Subcutaneous abdominal adipose tissue (tissue), 5 donors: ENCODE results near the gene HDHD3.

Experiments used
- H3K27ac ChIP-seq: one replicate; pipeline ENCODE4 v1.7.0; 2013; ENCODE audit warnings: low read depth, mild to moderate bottlenecking, inconsistent platforms, low read length, moderate library complexity
- H3K27me3 ChIP-seq, 5 donors: one replicate each; pipeline ENCODE4 v1.7.0; 2013; ENCODE audit warnings: low read length in 5 of 5, inconsistent platforms in 1 of 5; ENCODE audit not compliant: control insufficient read depth in 5 of 5, insufficient read depth in 4 of 5
- H3K36me3 ChIP-seq, 5 donors: one replicate each; pipeline ENCODE4 v1.7.0; 2013; ENCODE audit warnings: low read length in 5 of 5; ENCODE audit not compliant: control insufficient read depth in 5 of 5, insufficient read depth in 5 of 5
- H3K4me1 ChIP-seq, 5 donors: one replicate each; pipeline ENCODE4 v1.7.0; 2013; ENCODE audit warnings: low read length in 5 of 5, mild to moderate bottlenecking in 3 of 5, moderate library complexity in 1 of 5; ENCODE audit not compliant: control insufficient read depth in 5 of 5, insufficient read depth in 5 of 5
- H3K4me3 ChIP-seq, 5 donors: one replicate each; pipeline ENCODE4 v1.7.0; 2013; ENCODE audit warnings: low read length in 5 of 5, low read depth in 1 of 5
- H3K9ac ChIP-seq, 5 donors: one replicate each; pipeline ENCODE4 v1.7.0; 2013; ENCODE audit warnings: low read length in 5 of 5, mild to moderate bottlenecking in 4 of 5, moderate library complexity in 3 of 5
- H3K9me3 ChIP-seq, 5 donors: one replicate each; pipeline ENCODE4 v1.7.0; 2013; ENCODE audit warnings: low read length in 5 of 5; ENCODE audit not compliant: control insufficient read depth in 5 of 5
- donor health status: healthy.
- donor health status: healthy.
- donor health status: healthy.
- donor health status: healthy.
- donor health status: healthy.

HDHD3 gene

DNA sequence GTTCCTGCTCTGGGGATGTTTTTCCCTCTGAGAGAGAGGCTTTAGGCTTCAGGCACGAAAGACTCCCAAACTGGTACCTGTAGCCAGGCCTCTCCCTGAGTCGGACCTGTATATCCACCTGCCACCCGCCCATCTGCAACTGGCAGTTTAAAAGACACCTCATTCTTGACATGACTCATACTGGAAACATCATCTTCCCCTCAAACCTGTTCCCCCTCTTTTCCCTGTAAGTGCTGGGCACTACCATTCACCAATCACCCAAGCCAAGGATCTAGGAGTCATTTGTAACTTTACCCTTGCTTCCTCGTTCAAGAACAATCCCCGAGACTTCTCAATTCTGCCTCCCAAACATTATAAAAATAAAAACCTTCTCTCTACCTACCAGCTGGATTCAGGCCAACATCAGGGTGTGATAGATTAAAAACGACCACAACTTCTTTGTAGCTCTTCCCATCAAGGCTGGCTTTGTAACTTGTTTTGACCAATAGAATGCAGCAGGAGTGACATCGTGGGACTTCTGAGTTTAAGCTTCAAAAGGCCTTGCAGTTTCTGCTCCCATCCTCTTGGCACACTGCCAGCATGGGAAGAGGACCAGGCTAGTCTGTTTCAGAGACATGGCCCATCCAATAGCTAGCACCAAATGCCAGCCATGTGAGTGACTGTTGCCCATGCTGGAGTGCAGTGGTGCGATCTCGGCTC lies 34.9 kb downstream of the HDHD3 start:
- no peaks in the 10 kb centered on the region for H3K27me3 ChIP-seq
- H3K9me3 ChIP-seq: no peaks in the 10 kb centered on the region
- peaks cover 5 to 26% (median 15%) of the 10 kb centered on the region in 5 donors for H3K4me1 ChIP-seq
- no peak overlapping the region for H3K9ac ChIP-seq
- H3K36me3 ChIP-seq: no peaks in the 10 kb centered on the region
- H3K4me3 ChIP-seq: no peak overlapping the region
- H3K27ac ChIP-seq: no peak overlapping the region

DNA sequence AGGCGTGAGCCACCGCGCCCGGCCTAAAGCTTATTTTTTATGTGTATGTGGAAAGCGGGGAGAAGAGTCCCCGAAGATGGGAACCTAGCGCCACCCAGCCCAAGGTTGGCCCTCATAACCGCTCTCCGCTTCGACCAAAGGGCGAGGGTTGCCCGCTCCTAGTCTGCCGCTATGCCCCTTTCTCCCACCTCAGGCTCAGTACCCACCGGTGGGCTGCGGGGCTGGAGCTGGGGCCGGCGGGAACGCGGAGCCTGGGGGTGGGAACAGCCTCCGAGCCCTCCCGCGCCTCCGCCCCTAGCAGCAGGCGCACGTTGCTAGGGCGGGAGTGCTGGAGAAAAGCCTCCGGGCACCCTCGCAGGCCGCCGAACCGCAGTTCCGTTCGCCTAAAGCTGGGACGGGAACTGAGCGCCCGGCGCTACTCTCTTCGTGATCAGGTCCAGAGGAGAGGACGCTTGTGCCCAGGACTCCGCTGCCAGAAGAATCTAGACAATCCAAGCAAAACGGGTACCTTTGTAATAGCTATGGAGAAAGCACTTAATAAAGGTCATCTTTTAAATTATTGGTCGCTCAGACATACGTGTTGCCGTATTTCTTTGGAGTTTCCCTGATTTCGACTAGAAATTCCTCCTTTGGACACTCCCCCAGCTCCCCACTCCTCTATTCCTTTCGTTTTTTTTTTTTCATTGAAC lies 36.6 kb downstream of the HDHD3 start, which contains the start of gene WDR31:
WDR31 (minus strand) TSS at position 265 of the 689 bp plus-strand sequence. CDS start 8,253 bp downstream, outside the sequence.
- Histone ChIP-seq H3K9ac (peak within 1 kb of the TSS; percentile 72 to 86 (median 76)), H3K27me3 (no peaks in the 10 kb centered on the region), H3K36me3 (no peaks in the 10 kb centered on the region), H3K9me3 (no peaks in the 10 kb centered on the region), H3K4me3 (peak within 1 kb of the TSS; percentile 82 to 94 (median 90)), H3K4me1 (peaks cover 5 to 26% (median 15%) of the 10 kb centered on the region in 5 donors), H3K27ac (peak within 1 kb of the TSS; percentile 52)

DNA sequence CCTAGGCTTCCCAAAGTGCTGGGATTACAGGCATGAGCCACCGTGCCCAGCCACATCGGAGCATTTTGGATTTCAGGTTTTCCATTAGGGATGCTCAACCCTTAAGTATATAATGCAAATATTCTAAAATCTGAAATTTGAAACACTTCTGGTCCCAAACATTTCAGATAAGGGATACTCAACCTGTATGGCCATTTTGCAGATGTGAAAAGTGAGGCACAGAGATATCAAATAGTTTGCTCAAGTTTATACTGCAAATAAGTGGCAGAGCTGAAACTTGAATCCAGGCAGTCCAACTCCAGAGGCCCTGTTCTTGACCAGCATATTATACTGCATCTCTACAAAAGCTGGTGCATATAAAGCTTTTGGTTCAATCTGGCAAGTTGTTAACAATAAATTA lies 39.1 kb downstream of the HDHD3 start:
- H3K27me3 ChIP-seq: no peaks in the 10 kb centered on the region
- no peaks in the 10 kb centered on the region for H3K36me3 ChIP-seq
- H3K27ac ChIP-seq: no peak overlapping the region
- peaks cover 2 to 17% (median 13%) of the 10 kb centered on the region in 5 donors for H3K4me1 ChIP-seq
- no peak overlapping the region for H3K9ac ChIP-seq
- H3K9me3 ChIP-seq: no peaks in the 10 kb centered on the region
- H3K4me3 ChIP-seq: no peak overlapping the region

DNA sequence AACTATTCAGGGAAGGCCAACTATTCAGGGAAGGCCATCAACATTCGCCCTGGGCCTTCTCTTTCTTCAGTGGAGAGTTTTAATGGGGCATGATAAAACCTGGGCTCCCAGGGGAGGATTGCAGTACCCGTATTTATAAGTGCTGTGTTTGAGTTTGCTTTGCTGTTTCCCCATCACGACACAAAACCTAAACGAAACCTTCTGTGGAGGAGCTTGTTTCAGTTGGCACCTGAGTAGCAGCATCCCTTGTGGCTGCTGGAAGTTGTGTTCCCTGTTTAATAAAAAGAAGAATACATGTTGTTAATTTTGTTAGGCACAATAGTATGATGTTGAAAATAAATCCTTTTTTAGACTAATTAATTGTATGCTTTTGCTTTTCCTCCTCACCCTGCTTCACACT lies 45.0 kb downstream of the HDHD3 start:
- Histone ChIP-seq H3K27me3 (no peaks in the 10 kb centered on the region), H3K27ac (no peak overlapping the region), H3K9ac (no peak overlapping the region), H3K4me1 (no peaks in the 10 kb centered on the region), H3K36me3 (peaks cover 2 to 6% (median 3%) of the 10 kb centered on the region in 5 donors), H3K9me3 (no peaks in the 10 kb centered on the region), H3K4me3 (no peak overlapping the region)

DNA sequence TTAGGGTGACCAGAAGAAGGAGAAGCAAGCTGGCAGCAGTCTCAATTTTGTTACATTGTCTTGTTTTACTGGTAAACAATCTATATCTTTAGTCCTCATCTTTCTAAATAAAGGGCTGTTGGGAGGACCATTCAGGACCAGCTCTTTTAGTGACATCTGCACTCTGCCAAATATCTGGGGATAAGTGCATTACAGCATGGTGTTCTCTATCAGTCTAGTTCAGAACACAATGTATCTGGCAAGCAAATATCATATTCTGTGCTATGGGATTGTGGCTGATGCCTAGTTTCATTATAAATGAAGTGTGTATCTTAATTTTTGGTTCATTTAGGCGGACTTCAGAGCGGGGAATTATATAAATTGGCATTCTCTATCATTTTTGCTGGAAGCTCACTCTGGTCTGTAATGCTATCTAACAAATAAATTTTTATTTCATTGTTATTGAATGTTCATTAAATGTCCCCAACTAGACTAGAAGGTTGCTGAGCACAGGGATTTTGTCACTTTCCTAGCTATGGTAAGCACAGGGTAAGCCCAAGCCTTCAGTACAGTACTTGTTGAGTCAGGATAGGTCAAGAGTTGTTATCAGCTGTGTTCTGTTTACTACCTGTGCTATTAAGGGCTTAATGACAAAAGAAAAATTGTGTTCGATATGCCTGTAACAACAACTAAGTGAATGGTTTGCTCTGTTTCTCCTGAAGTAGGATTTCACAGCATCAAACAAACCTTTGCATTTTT lies 48.6 kb downstream of the HDHD3 start:
- Histone ChIP-seq H3K4me3 (no peak overlapping the region), H3K27ac (no peak overlapping the region), H3K9me3 (no peaks in the 10 kb centered on the region), H3K36me3 (peaks cover 2 to 10% (median 3%) of the 10 kb centered on the region in 5 donors), H3K4me1 (no peaks in the 10 kb centered on the region), H3K9ac (no peak overlapping the region), H3K27me3 (no peaks in the 10 kb centered on the region)

DNA sequence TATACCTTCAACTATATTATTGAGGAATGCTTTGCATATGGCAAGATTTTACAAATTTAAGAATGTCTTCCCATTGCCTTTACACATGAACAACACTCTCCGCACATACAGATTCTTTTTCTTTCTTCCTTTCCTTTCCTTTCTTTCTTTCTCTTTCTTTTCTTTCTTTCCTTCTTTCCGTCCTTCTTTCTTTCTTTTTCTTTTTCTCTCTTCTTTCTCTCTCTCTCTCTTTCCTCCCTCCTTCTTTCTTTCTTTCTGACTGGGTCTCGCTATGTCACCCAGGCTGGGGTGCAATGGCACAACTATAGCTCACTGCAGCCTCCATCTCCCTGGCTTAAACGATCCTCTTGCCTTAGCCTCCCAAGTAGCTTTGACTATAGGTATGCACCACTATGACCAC lies 50.6 kb downstream of the HDHD3 start:
- peaks cover 2 to 13% (median 8%) of the 10 kb centered on the region in 5 donors for H3K36me3 ChIP-seq
- H3K9me3 ChIP-seq: no peaks in the 10 kb centered on the region
- H3K27ac ChIP-seq: no peak overlapping the region
- no peaks in the 10 kb centered on the region for H3K27me3 ChIP-seq
- H3K4me3 ChIP-seq: no peak overlapping the region
- no peaks in the 10 kb centered on the region for H3K4me1 ChIP-seq
- H3K9ac ChIP-seq: no peak overlapping the region
